HG03571 (cell line): ENCODE measurements around the gene STEAP1B.

Experiments
- ATAC-seq: cut with Tn5 transposase; IDR thresholded peaks from one replicate; pipeline ENCODE4 v1.9.1; 2021; ENCODE audit not compliant: unreplicated experiment

STEAP1B gene

GRCh38 chr7:22406715-22407114, 93.3 kb downstream of the STEAP1B start:
- no peak for ATAC-seq

- ATAC-seq, result no peak
Measured at GRCh38 chr7:22404421-22405023, 95.5 kb downstream of the STEAP1B start.

- ATAC-seq, result no peak
Measured at GRCh38 chr7:22403344-22403743, 96.6 kb downstream of the STEAP1B start.

- peak; percentile 53 for ATAC-seq
Measured at GRCh38 chr7:22402250-22402649, 97.7 kb downstream of the STEAP1B start.

- no peak for ATAC-seq
Measured at GRCh38 chr7:22400936-22401553, 98.9 kb downstream of the STEAP1B start.

- no peak for ATAC-seq
Measured at GRCh38 chr7:22400150-22400814, 99.7 kb downstream of the STEAP1B start.

- ATAC-seq, result no peak
Measured at GRCh38 chr7:22399546-22399945, 100.4 kb downstream of the STEAP1B start.

- no peak for ATAC-seq
Measured at GRCh38 chr7:22399091-22399490, 100.9 kb downstream of the STEAP1B start.

GRCh38 chr7:22397981-22398380, 102.0 kb downstream of the STEAP1B start:
- ATAC-seq, result no peak

GRCh38 chr7:22395222-22395621, 104.8 kb downstream of the STEAP1B start:
- ATAC-seq, result no peak

GRCh38 chr7:22394739-22395138, 105.2 kb downstream of the STEAP1B start:
- no peak for ATAC-seq

GRCh38 chr7:22393913-22394729, 105.9 kb downstream of the STEAP1B start:
- ATAC-seq, result no peak

- ATAC-seq, result no peak
Measured at GRCh38 chr7:22390516-22390915, 109.5 kb downstream of the STEAP1B start.

GRCh38 chr7:22389892-22390291, 110.1 kb downstream of the STEAP1B start:
- no peak for ATAC-seq

GRCh38 chr7:22387583-22387982, 112.4 kb downstream of the STEAP1B start:
- no peak for ATAC-seq

- peak; percentile 66 for ATAC-seq
Measured at GRCh38 chr7:22386865-22387264, 113.1 kb downstream of the STEAP1B start.

GRCh38 chr7:22386206-22386858, 113.7 kb downstream of the STEAP1B start:
- peak; percentile 65 for ATAC-seq

- no peak for ATAC-seq
Measured at GRCh38 chr7:22385326-22385725, 114.7 kb downstream of the STEAP1B start.

GRCh38 chr7:22380333-22380732, 119.7 kb downstream of the STEAP1B start:
- no peak for ATAC-seq

- ATAC-seq, result no peak
Measured at GRCh38 chr7:22378199-22378980, 121.6 kb downstream of the STEAP1B start.
